GM23248 (cell line): ENCODE measurements around the gene VANGL1.

Experiments used
- EZH2 ChIP-seq: fragments of 200-600 bp; sonication (generic); IDR thresholded peaks from 2 replicates; pipeline ENCODE4 v1.6.1; 2018; ENCODE audit warnings: antibody characterized with exemption, mild to moderate bottlenecking; ENCODE audit not compliant: insufficient read depth, poor library complexity, severe bottlenecking
- EZH2phosphoT487 ChIP-seq: fragments of 200-600 bp; sonication (generic); IDR thresholded peaks from 2 replicates; pipeline ENCODE4 v1.6.1; 2018; ENCODE audit warnings: antibody characterized with exemption, moderate library complexity, mild to moderate bottlenecking, low read depth; ENCODE audit not compliant: insufficient read depth

GRCh38 chr1:115647919-115648650 lies 6.3 kb downstream of the VANGL1 start:
- TF ChIP-seq EZH2 (no peak), EZH2phosphoT487 (no peak)
